NCI-H2081 treated with DMSO at 0.1 percent for 48 hours (cell line): ENCODE measurements around the gene LRRC63.

Experiments
- DNase-seq: peaks from one replicate; lab custom pipeline; 2025; lab: John Stamatoyannopoulos, UW

Gene LRRC63

GRCh38 chr13:46313024-46313423 lies 101.3 kb downstream of the LRRC63 start:
- no peak for DNase-seq

DNA sequence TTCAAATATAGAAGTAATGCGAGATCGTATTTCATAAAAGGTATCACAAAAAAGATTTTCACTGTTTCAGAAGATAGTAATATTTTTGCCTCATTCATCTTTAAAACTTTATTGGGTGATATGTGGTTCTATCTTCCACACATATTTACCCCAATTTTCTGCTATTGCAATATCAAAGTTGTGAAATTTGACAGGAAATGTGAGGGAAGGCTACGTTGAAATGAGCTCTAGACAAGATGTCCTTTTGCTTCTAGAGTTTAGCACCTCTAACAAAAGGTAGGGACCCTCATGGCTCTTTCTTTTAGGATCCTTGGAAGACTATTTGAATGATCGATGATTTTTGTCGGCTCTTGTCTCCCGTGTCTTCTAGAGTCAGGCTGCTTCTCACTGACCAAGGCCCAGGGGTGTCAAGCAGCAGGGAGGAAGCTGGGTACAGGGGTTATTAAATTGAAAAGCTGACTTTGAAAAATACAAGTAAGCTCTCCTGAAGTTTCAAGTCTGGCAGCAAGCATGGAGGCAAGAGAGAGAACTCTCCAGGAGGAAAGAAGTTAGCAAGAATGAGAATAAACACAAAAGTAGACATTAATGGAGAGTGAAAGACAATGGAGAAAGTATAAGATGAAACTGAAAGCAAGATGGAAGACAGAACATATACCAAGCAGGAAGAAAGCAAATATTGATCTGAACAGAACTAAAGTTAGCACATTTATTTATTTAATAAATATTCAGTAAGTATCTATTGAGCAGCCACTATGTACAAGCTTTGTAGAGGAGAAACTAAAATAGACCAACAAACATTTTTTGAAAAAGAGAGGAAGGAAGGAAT lies 101.9 kb downstream of the LRRC63 start:
- no peak for DNase-seq

DNA sequence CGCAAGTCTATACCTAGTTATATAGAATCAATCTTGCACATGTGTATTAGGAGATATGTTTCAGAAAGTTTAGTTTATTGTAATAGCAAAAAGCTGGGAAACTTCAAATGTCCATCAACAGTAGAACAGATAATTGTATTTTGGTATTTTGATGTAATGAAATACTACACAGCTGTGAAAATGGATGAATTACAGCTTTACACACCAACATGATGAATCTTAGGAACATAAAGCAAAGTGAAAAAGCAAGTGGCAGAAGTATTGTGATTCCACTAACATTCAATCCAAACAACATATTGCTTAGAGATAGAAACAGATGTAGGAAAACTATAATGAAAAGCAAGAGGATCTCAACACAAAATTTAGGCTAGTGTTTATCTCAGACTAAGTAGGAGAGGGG lies 102.9 kb downstream of the LRRC63 start:
- DNase-seq, result no peak

DNA sequence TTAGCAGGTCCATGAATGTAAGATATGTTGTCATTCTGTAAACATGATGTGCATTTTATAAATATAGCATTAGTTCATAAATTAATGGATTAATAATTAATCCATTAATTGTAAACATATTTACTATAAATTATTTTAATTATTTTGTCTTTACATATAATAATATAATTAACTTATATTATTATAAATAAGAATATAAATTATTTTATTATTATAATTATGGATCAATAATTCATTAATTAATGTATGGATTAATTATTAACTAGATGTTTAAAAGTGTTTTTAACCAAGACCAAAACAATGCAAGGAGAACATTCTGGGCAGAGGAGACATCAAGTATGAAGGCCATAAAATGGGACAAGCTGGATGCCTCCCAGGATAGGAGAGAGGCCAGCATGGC lies 103.3 kb downstream of the LRRC63 start:
- no peak for DNase-seq

- DNase-seq, result no peak
Observed at GRCh38 chr13:46315491-46316075, 103.9 kb downstream of the LRRC63 start.

- DNase-seq, result no peak
Observed at GRCh38 chr13:46317120-46317519, 105.4 kb downstream of the LRRC63 start.

- no peak for DNase-seq
Observed at GRCh38 chr13:46318986-46319385, 107.3 kb downstream of the LRRC63 start.

DNA sequence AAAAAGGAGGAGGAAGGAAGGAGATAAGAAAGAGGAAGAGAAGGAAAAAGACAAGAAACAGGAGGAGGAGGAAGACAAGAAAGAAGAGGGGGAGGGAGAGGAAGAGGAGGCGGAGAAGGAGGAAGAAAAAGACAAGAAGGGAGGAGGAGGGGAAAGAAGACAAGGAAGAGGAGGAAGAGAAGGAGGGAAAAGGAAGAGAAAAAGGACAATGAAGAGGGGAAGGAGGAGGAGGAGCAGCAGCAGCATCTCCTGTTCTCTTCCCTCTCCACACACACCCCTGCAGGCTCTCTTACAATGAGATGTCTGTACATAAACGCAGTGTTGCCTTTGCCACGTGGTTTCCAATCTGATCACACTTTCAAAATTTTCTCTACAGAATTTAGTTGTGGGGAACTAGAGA lies 108.7 kb downstream of the LRRC63 start:
- no peak for DNase-seq

DNA sequence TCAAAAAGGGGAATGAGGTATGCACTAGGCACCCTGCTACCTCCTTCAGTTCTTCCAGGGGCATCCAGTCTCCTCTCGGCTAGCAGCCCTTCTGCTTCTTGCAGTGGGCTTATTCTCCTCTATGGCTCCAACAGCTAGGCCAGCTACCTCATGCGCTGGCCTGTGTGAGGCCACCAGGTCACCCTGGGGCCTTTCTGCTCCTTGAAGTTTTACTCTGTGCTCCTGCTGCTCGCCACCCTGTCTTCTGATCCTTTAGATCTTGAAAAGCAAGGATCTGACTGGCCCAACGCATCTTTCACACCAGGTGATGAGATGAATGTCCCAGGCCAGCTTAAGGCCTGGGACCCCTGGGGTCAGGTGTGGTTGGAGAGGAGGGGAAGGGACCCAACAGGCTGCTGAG lies 109.1 kb downstream of the LRRC63 start:
- no peak for DNase-seq

- DNase-seq, result no peak
Observed at GRCh38 chr13:46321494-46322225, 109.9 kb downstream of the LRRC63 start.

DNA sequence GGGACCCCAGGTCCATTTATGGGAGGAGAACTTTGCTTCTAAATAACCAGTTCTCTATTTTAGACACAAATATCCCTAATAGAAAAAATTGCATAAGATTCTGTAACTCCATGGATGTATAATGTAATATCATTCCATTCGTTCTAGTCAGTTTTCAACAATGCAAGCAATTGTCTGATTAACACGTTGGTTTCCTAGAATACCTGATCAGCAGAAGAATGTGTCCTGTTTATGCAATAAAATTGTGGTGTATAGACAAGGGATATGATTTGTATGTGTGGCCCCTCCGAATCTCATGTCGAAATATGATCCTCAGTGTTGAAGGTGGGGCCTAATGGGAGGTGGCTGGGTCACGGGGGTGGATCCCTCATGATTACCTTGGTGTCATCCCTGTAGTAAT lies 113.2 kb downstream of the LRRC63 start:
- no peak for DNase-seq
